H1 (cell line): ENCODE results near the gene CELF4. TPM values are rescaled to one million over a fixed set of nuclear protein-coding genes. Genes with fewer than 3 reads are reported as not detected.

Experiments used
- MAFK ChIP-seq: IDR thresholded peaks from 2 replicates; pipeline ENCODE4 v1.6.1; 2012; ENCODE audit warnings: low read depth, mild to moderate bottlenecking, improper control_type of control experiment, low read length
- polyA plus RNA-seq, 7 experiments: library from polyadenylated mRNA; depleted of rRNA in 3 of 7; stranded (reverse) in 5 of 7; unstranded in 2 of 7; fragments of >200 nt in 5 of 7; fragments of 200-250 nt in 2 of 7; gene quantifications; 1 replicate in 5 of 7; 2 replicates in 1 of 7; 4 replicates in 1 of 7; pipeline versions ENCODE4 v1.2.1 to v1.2.3, GENCODE V29; 2011 to 2013; ENCODE audit warnings: missing spikeins in 2 of 7, mixed read lengths in 2 of 7
- total RNA-seq: library from RNA; stranded (reverse); fragmentation: NEBNext Ultra II Directional; extraction: Animal tissue kit (Norgen Biotek cat#: 25700); gene quantifications from 2 replicates; pipeline ENCODE4 v1.2.1, GENCODE V29; 2021

The CELF4 gene
- total and polyA plus RNA-seq, 2 of the 8 experiments (the other 6 are each of a cell fraction or from before 2014, with no cell fraction given), result 1.6 to 3.4 TPM

DNA sequence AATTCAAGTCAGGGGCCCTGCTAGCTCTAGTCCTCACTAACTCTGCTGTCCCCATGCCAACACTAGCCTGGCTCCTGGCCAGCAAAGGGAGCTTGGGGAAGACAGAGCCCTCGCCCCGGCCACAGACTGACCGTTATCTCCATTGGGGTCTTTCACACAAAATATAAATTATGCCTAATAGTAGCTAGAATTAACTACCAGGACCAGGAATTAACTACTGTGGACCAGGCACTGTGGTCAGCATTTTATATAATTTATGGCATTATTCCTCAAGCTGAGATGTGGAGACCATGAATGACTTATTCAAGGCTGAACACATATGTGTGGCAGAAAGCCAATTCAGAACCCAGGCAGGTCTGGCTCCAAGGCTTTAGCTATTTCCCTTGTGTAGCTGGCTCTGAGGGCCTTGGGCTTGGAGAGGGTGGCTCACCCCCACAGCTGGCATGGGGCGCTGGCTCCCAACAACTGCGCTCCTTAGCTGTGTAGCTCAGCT lies 49.2 kb downstream of the CELF4 start (continued):
- no peak for TF ChIP-seq MAFK
